GM21390 (cell line): Measurements from ENCODE around the gene AIFM1.

Experiments
- ATAC-seq: cut with Tn5 transposase; IDR thresholded peaks from one replicate; pipeline ENCODE4 v1.9.1; 2021; ENCODE audit not compliant: unreplicated experiment

The AIFM1 gene

GRCh38 chrX:130171446-130172126 lies 5.9 kb upstream of the AIFM1 start, which contains the start of gene RAB33A:
Gene RAB33A (plus strand): TSS chrX:130171962. CDS start chrX:130172063, 101 bp downstream.
- no peak for ATAC-seq

GRCh38 chrX:130170752-130171445 lies 5.3 kb upstream of the AIFM1 start:
- peak; percentile 68 for ATAC-seq

GRCh38 chrX:130167040-130167439 lies 1.4 kb upstream of the AIFM1 start:
- no peak for ATAC-seq

GRCh38 chrX:130166503-130166777 lies 799 bp upstream of the AIFM1 start:
- no peak for ATAC-seq

GRCh38 chrX:130165181-130165702 lies 399 bp downstream of the AIFM1 start:
- ATAC-seq: no peak

GRCh38 chrX:130163398-130163797 lies 2.2 kb downstream of the AIFM1 start:
- ATAC-seq: no peak

GRCh38 chrX:130162094-130162735 lies 3.4 kb downstream of the AIFM1 start:
- ATAC-seq: no peak

GRCh38 chrX:130159776-130160175 lies 5.9 kb downstream of the AIFM1 start:
- no peak for ATAC-seq

- no peak for ATAC-seq
Observed at GRCh38 chrX:130158311-130158710, 7.3 kb downstream of the AIFM1 start.

- no peak for ATAC-seq
Observed at GRCh38 chrX:130155564-130155963, 10.1 kb downstream of the AIFM1 start.

GRCh38 chrX:130147631-130148030 lies 18.0 kb downstream of the AIFM1 start:
- ATAC-seq: no peak

GRCh38 chrX:130145123-130145522 lies 20.5 kb downstream of the AIFM1 start:
- no peak for ATAC-seq

- ATAC-seq: no peak
Observed at GRCh38 chrX:130144509-130144908, 21.1 kb downstream of the AIFM1 start.

GRCh38 chrX:130139474-130140201 lies 26.0 kb downstream of the AIFM1 start:
- ATAC-seq: no peak

- no peak for ATAC-seq
Observed at GRCh38 chrX:130136961-130137360, 28.7 kb downstream of the AIFM1 start.

GRCh38 chrX:130136496-130136895 lies 29.1 kb downstream of the AIFM1 start:
- no peak for ATAC-seq

GRCh38 chrX:130130990-130131389 lies 34.7 kb downstream of the AIFM1 start:
- ATAC-seq: no peak

GRCh38 chrX:130125091-130125874 lies 40.4 kb downstream of the AIFM1 start:
- ATAC-seq: no peak

- ATAC-seq: no peak
Observed at GRCh38 chrX:130124577-130124976, 41.1 kb downstream of the AIFM1 start.

- no peak for ATAC-seq
Observed at GRCh38 chrX:130121505-130121800, 44.2 kb downstream of the AIFM1 start.
